GM21717 (cell line): ENCODE data around the gene OSGIN1.
"Not testable (repeated sequence)": the region's sequence is repeated elsewhere in the genome, so short reads cannot be mapped to it uniquely, and the experiment has no call there.

Source experiments
- ATAC-seq: cut with Tn5 transposase; IDR thresholded peaks from one replicate; pipeline ENCODE4 v1.9.1; 2021; ENCODE audit warnings: mild to moderate bottlenecking, moderate library complexity; ENCODE audit not compliant: unreplicated experiment

Gene OSGIN1

GRCh38 chr16:83940119-83940518 lies 12.9 kb upstream of the OSGIN1 start:
- no peak for ATAC-seq

GRCh38 chr16:83940630-83941378 lies 12.2 kb upstream of the OSGIN1 start:
- no peak for ATAC-seq

DNA sequence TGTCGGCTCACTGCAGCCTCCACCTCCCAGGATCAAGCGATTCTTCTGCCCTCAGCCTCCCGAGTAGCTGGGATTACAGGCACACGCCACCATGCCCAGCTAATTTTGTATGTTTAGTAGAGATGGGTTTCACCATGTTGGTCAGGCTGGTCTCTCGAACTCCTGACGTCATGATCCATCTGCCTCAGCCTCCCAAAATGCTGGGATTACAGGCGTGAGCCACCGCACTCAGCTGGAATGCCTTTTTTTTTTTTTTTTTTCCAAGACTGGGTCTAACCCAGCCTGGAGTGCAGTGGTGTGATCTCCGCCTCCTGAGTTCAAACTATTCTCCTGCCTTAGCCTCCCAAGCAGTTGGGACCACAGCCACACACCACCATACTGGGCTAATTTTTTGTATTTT lies 11.5 kb upstream of the OSGIN1 start:
- not testable (repeated sequence) for ATAC-seq

- ATAC-seq = no peak
Observed at GRCh38 chr16:83942074-83942473, 11.0 kb upstream of the OSGIN1 start.

- no peak for ATAC-seq
Observed at GRCh38 chr16:83942815-83943515, 10.1 kb upstream of the OSGIN1 start.

GRCh38 chr16:83943516-83944050 lies 9.5 kb upstream of the OSGIN1 start:
- no peak for ATAC-seq

DNA sequence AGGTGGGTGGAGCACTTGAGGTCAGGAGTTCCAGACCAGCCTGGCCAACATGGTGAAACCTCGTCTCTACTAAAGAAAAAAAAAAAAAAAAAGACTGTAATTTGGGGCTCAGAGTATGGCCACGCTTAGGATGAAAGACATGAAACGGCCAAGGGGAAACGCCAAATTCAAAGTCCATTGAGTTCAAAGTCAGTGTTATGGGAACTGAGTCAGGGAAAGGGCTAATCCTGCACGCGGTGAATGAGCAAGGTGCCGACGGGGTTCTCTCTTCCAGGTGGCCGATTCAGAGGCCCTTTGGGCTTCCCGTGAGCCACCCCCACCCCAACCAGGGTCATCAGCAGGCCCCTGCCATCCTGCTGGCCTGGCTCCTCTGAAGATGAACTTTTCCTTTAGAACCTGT lies 7.5 kb upstream of the OSGIN1 start:
- no peak for ATAC-seq

DNA sequence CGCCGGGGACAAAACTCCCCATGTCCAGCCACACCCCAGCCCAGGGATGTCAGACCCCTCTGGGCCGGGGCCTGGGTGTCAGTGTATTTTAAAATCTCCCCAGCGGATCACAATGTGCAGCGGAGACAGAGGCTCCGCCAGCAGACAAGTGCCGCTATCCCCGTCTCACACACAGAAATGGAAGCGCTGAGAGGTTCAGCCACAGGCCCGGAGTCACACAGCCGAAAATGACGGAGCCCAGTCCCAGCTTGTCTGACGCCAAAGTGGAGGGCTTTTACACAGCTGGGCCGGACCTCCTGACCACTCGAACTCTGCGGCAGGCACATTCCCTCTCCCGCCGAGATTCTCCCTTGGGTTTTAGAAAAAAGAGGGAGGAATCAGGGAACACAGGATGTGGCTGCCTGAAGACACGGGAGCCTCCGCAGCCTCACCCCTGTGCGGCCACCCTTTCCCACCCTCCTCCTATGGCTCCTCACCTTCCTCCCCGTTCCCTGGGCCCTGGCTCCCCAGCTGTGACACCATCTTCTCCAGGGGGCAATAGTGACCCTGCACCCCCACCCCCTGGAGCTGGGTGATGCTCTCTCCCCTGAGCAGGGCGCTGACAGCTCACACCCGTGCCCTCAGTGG lies 6.8 kb upstream of the OSGIN1 start:
- ATAC-seq = no peak

- no peak for ATAC-seq
Observed at GRCh38 chr16:83946781-83947566, 6.1 kb upstream of the OSGIN1 start.

DNA sequence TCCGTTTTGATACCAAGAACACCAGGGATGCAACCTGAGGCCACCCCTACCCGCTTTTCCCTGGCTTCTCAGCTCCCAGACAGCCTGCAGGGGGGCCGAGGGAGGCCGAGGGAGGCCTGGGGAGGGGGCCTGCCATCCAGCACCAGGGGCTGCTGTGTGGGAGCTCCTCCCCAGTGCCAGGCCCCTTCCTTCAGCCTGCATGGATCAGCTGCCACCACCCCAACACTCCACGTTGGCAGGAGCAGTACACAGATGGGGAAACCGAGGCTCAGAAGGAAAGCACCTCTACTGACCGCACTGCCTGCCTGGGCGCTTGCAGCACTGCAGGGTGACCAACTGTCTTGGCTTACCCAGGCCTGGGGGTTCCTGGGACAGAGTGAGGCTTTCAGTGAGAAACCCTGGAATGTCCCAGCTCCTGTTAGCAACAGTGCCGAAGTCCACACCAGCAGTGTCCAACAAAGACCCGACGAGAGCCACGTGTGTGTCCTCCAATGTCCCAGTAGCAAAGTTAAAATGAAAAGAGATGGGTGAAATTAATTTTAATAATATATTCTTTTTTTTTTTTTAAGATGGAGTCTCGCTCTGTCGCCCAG lies 5.3 kb upstream of the OSGIN1 start:
- no peak for ATAC-seq

DNA sequence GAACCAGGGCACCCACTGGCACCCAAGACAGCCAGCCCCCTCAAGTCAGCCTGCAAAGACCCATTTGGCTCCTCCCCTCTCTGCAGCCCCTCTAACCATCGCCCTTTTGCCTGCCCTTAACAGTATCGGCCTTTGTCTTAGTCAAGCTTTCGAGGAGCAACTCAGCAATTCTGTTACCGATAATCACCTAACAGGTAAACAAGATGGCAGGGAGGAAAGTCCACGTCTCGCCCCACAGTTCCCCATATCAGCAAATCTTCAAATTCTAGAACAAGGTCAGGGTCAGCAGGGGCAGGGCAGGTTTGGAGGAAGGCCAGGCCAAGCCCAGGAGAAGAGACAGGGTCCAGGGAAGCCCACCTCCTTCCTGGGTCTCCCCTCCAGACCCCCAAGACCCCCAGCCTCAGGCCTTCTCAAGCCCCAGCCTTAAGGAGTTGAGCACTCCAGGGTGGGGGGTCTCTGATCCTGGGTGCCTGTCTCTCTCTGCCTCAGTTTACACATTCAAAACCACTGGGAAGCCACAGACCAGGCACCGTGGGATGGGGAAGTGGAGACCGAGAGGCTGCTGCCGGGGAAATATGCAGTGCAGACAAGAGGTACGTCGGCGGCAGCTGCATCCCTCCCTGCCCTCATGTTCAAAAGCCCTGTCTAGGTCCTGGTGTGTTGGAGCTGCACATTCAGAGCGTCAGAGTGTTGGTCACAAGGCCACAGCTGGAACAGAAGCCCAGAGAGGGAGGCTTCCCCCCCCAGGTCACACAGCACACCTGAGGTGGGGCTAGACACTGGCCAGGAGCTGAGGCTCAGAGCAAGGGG lies 3.9 kb upstream of the OSGIN1 start:
- no peak for ATAC-seq

- no peak for ATAC-seq
Observed at GRCh38 chr16:83949724-83950001, 3.4 kb upstream of the OSGIN1 start.

- ATAC-seq = not testable (repeated sequence)
Observed at GRCh38 chr16:83950862-83951399, 2.1 kb upstream of the OSGIN1 start.

DNA sequence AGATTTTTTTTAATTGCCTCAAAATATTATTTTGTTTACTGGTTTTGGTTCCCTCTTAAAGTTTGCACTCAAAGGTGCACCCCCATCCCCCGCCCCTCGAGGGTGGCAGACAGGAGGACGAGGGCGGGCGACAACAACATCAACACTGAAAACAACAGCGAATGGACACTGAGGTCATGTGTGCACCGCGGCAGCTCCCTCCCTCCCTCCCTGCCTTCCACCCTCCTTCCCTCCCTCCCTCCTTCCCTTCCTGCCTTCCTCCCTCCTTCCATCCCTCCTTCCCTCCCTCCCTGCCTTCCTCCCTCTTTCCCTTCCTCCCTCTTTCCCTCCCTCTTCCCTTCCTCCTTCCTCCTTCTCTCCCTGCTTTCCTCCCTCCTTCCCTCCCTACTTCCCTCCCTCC lies 1.5 kb upstream of the OSGIN1 start:
- no peak for ATAC-seq

GRCh38 chr16:83952587-83952939 lies 477 bp upstream of the OSGIN1 start:
- ATAC-seq = no peak

GRCh38 chr16:83953796-83954576 lies 946 bp downstream of the OSGIN1 start:
- ATAC-seq = no peak

DNA sequence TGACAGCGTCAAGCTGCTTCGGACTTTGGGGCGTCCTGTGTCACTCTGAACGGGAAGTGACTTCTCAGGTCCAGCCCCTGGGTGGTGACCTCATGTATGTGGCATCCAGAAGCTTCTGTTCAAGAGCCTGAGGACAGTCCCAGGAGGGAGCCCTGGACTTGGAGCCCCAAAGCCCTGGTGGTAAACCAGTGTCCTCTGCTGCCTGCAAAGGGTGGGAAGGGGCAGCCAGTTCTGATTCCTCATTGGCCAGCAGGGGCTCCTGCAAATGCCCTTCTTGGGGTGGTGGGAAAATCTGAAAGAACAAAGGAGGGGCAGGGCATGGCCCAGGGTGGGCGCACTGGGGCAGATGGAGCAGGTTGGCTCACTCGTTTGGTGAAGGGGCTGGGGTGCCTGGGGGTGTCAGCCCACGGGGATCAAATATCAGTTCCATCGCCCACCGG lies 1.6 kb downstream of the OSGIN1 start:
- ATAC-seq = no peak

DNA sequence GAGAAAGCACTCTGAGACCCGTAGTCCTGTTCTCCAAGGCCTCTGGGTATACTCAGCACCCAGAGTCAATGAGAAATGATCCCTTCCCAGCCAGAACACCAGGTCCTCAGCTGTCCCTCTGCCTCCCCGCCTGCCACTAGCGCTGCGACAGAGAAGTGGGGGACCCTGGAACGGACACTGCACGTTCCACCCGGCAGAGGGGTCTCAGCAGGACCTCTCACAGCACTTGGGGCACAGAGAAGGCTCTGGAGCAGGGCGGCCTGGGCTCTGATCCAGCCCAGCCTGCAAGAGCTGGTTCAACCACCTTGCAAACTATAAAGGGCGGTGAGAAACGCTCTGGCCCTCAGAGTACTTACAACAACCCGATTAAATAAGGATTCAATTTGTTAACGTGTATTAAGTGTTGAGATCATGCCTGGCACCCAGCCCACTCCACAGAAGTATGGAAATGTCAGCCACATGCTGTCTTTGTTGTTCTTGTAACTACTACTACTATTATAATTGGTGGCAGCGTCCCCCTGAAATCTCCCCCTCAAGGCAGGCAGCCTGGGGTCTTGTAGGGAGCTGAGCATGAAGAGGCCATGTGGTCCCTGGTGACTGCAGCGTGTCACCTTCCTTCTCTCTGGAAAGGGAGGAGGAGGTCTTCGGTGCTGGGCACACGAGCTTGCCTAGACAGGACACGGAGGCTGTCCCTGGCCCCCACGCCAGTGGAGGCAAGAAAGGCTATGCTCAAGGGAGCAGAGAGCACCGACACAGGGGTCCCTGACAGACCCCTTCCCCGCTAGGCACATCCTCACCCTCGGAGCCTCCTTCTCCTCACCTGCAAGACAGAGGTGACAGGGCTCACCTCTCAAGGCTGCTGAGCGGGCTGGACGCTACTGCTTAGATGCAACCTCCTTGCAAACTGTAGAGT lies 2.4 kb downstream of the OSGIN1 start:
- ATAC-seq = no peak
